ENCODE results near the gene SPPL2A. TPM values are rescaled to one million over a fixed set of nuclear protein-coding genes. Genes with fewer than 3 reads are reported as not detected.

The SPPL2A gene
- total RNA-seq, 3 donors from 2014 or later, result 84.6 to 162 (median 135) TPM

DNA sequence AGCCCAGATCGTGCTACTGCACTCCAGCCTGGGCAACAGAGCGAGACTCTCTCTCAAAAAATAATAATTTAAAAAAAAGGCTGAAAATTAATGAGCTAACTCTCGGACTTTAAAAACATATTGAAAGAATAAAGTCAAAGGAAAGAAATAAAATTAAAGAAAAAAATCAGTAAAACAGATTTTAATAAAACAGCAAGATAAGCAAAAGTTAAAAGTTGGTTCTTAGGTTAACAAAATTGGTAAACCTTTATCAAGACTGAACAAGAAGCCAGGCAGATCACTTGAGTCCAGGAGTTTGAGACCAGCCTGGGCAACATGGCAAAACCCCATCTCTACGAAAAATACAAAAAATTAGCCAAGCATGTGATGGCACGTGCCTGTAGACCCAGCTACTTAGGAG lies 99.6 kb downstream of the SPPL2A start:
- Histone ChIP-seq H3K9me3 (no peaks in the 10 kb centered on the region), H3K4me1 (no peaks in the 10 kb centered on the region), H3K4me3 (no peak overlapping the region), H3K27ac (no peak overlapping the region), H3K27me3 (no peaks in the 10 kb centered on the region), H3K36me3 (no peaks in the 10 kb centered on the region)
- no peak for TF ChIP-seq POLR2A (IDR thresholded peaks at IDR 0.05)
- no peak for TF ChIP-seq POLR2AphosphoS5 (IDR thresholded peaks at IDR 0.05)
- TF ChIP-seq, protein P1, sequence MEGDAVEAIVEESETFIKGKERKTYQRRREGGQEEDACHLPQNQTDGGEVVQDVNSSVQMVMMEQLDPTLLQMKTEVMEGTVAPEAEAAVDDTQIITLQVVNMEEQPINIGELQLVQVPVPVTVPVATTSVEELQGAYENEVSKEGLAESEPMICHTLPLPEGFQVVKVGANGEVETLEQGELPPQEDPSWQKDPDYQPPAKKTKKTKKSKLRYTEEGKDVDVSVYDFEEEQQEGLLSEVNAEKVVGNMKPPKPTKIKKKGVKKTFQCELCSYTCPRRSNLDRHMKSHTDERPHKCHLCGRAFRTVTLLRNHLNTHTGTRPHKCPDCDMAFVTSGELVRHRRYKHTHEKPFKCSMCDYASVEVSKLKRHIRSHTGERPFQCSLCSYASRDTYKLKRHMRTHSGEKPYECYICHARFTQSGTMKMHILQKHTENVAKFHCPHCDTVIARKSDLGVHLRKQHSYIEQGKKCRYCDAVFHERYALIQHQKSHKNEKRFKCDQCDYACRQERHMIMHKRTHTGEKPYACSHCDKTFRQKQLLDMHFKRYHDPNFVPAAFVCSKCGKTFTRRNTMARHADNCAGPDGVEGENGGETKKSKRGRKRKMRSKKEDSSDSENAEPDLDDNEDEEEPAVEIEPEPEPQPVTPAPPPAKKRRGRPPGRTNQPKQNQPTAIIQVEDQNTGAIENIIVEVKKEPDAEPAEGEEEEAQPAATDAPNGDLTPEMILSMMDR (IDR thresholded peaks at IDR 0.05), result no peak
- no peak for DNase-seq (ENCODE audit: low spot score in 2 of 2)
- intact Hi-C loops (cut with DNase I; ENCODE audit: low total_unique reads), result no loop called here

DNA sequence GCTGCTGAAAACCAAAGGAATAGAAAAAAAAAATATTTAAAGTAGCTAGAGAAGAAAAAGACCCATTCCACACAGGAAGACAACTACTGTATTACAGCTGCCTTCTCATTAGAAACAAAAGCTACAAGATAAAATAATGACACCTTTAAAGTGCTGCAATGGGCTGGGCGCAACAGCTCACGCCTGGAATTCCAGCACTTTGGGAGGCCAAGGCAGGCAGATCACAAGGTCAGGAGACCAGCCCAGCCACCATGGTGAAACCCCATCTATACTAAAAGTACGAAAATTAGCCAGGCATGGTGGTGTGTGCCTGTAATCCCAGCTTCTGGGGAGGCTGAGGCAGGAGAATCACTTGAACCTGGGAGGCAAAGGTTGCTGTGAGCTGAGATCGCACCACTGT lies 110.0 kb downstream of the SPPL2A start:
- Histone ChIP-seq H3K4me1 (no peaks in the 10 kb centered on the region), H3K4me3 (no peak overlapping the region), H3K9me3 (no peaks in the 10 kb centered on the region), H3K27ac (no peak overlapping the region), H3K27me3 (no peaks in the 10 kb centered on the region), H3K36me3 (peaks cover 6% of the 10 kb centered on the region)
- no peak for DNase-seq (ENCODE audit: low spot score in 2 of 2)
- intact Hi-C loops (cut with DNase I; ENCODE audit: low total_unique reads), result loop anchor here (5.0 kb wide), 1 partner anchor 362 kb away; no protein-coding TSS in a partner anchor
- no peak for TF ChIP-seq POLR2AphosphoS5 (IDR thresholded peaks at IDR 0.05)
- TF ChIP-seq, protein P1 (IDR thresholded peaks at IDR 0.05), result no peak
- TF ChIP-seq POLR2A (IDR thresholded peaks at IDR 0.05), result no peak

DNA sequence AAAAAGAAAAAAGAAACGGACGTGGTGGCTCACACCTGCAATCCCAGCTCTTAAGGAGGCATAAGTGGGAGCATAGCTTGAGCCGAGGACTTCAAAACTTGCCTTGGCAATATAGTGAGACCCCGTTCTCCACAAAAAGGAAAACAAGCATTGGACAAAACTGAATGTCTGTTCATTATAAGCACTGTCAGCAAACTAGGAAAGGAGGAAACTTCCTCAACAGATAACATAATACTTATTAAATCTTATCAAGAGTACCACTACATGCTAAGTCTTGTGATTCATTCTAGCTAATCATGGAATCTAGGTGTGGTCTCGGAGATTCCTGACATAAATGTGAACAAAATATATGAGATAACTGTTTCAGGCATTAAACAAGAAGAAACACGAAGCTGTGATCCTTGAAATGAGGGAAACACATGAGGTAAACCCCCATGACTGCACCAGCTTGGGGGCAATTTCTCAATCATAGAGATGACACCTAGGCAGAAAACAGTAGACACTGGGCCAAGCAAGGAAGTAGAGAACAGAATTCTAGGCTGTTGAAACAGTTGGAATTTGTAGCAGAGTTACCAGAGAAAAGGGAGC lies 112.3 kb downstream of the SPPL2A start:
- H3K27ac ChIP-seq, result no peak overlapping the region
- no peak overlapping the region for H3K4me3 ChIP-seq
- DNase-seq (ENCODE audit: low spot score in 2 of 2), result no peak
- intact Hi-C loops (cut with DNase I; ENCODE audit: low total_unique reads), result no loop called here
- no peaks in the 10 kb centered on the region for H3K27me3 ChIP-seq
- TF ChIP-seq POLR2A (IDR thresholded peaks at IDR 0.05), result no peak
- TF ChIP-seq, protein P1 (IDR thresholded peaks at IDR 0.05), result no peak
- TF ChIP-seq POLR2AphosphoS5 (IDR thresholded peaks at IDR 0.05), result no peak
- H3K36me3 ChIP-seq, result peaks cover 8% of the 10 kb centered on the region
- no peaks in the 10 kb centered on the region for H3K9me3 ChIP-seq
- H3K4me1 ChIP-seq, result no peaks in the 10 kb centered on the region

DNA sequence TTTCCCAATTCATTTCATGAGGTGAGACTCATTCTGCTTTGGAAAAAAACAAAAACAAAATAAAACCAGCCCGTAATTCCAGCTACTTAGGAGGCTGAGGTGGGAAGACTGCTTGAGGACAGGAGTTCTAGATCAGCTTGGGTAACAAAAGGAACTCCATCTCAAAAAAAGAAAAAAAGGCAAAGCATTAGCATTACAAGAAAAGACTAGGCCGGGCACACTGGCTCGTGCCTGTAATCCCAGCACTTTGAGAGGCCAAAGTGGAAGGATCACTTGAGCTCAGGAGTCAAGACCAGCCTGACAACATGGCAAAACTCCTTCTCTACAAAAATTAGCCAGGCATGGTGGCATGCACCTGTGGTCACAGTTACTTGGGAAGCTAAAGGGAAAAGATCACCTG lies 112.8 kb downstream of the SPPL2A start:
- Histone ChIP-seq H3K4me1 (no peaks in the 10 kb centered on the region), H3K4me3 (no peak overlapping the region), H3K9me3 (no peaks in the 10 kb centered on the region), H3K27ac (no peak overlapping the region), H3K36me3 (peaks cover 8% of the 10 kb centered on the region), H3K27me3 (no peaks in the 10 kb centered on the region)
- intact Hi-C loops (cut with DNase I; ENCODE audit: low total_unique reads), result no loop called here
- DNase-seq (ENCODE audit: low spot score in 2 of 2), result no peak
- TF ChIP-seq POLR2AphosphoS5 (IDR thresholded peaks at IDR 0.05) (no peak), POLR2A (IDR thresholded peaks at IDR 0.05) (no peak)
- TF ChIP-seq, protein P1 (IDR thresholded peaks at IDR 0.05), result no peak

Other genes with a start within 250 kb of the SPPL2A start
- gene USP50, start 219.0 kb downstream of the SPPL2A start, total RNA-seq, result 1 to 10 TPM in 2 of 3 donors, not detected in 1; 1.2 to 1.3 TPM
- gene TRPM7, start 78.9 kb downstream of the SPPL2A start, total RNA-seq, result 10 to 100 TPM; 44.0 to 94.4 (median 66.2) TPM
- gene AP4E1, start 143.0 kb upstream of the SPPL2A start, total RNA-seq, result 10 to 100 TPM in 2 of 3 donors, 1 to 10 TPM in 1; 5.8 to 12.8 (median 12.7) TPM